Liver (tissue), 9 donors: ENCODE data around the gene TARBP1. TPM values are rescaled to one million over a fixed set of nuclear protein-coding genes. Genes with fewer than 3 reads are reported as not detected.

Experiments used
- DNase-seq: peaks from one replicate; pipeline ENCODE4 v3.0.0-alpha.2; 2017; ENCODE audit warnings: low spot score
- H3K27ac ChIP-seq, 2 donors: one replicate each; pipeline ENCODE4 v1.7.0; 2013; ENCODE audit warnings: inconsistent platforms in 2 of 2, low read length in 2 of 2, control low read depth in 1 of 2, low read depth in 1 of 2, mild to moderate bottlenecking in 1 of 2
- H3K27me3 ChIP-seq, 4 donors: one replicate each; pipeline versions ENCODE4 v1.6.1 to v1.7.0; 2013; ENCODE audit warnings: low read length in 3 of 4, inconsistent platforms in 1 of 4, mild to moderate bottlenecking in 1 of 4, moderate library complexity in 1 of 4; ENCODE audit not compliant: control insufficient read depth in 4 of 4, insufficient read depth in 4 of 4
- H3K36me3 ChIP-seq, 4 donors: one replicate each; pipeline versions ENCODE4 v1.6.1 to v1.7.0; 2013; ENCODE audit warnings: low read length in 3 of 4, mild to moderate bottlenecking in 3 of 4, low read depth in 1 of 4, moderate library complexity in 1 of 4; ENCODE audit not compliant: control insufficient read depth in 4 of 4, insufficient read depth in 3 of 4
- H3K4me1 ChIP-seq, 4 donors: one replicate each; pipeline versions ENCODE4 v1.6.1 to v1.7.0; 2013; ENCODE audit warnings: low read length in 3 of 4, mild to moderate bottlenecking in 3 of 4, moderate library complexity in 1 of 4; ENCODE audit not compliant: control insufficient read depth in 4 of 4, insufficient read depth in 4 of 4
- H3K4me3 ChIP-seq, 3 donors: one replicate each; pipeline versions ENCODE4 v1.6.1 to v1.7.0; 2013; ENCODE audit warnings: low read length in 3 of 3, control low read depth in 1 of 3, low read depth in 1 of 3, mild to moderate bottlenecking in 1 of 3
- H3K9ac ChIP-seq, 2 donors: one replicate each; pipeline ENCODE4 v1.7.0; 2013; ENCODE audit warnings: low read length in 2 of 2, mild to moderate bottlenecking in 2 of 2, moderate library complexity in 2 of 2, control low read depth in 1 of 2, low read depth in 1 of 2
- H3K9me3 ChIP-seq, 4 donors: one replicate each; pipeline versions ENCODE4 v1.6.1 to v1.7.0; 2013; ENCODE audit warnings: low read length in 3 of 4; ENCODE audit not compliant: control insufficient read depth in 4 of 4
- EGR1 ChIP-seq, 2 donors: IDR thresholded peaks; 2 replicates each; pipeline ENCODE4 v1.6.1; 2016 to 2018; ENCODE audit warnings: antibody characterized with exemption in 2 of 2, low read depth in 2 of 2
- FOXA1 ChIP-seq: IDR thresholded peaks from 2 replicates; pipeline ENCODE4 v1.6.1; 2016; ENCODE audit warnings: antibody characterized with exemption
- FOXA2 ChIP-seq: IDR thresholded peaks from 2 replicates; pipeline ENCODE4 v1.6.1; 2016; ENCODE audit warnings: antibody characterized with exemption
- GABPA ChIP-seq, 2 donors: IDR thresholded peaks in 1 of 2; conservative IDR thresholded peaks in 1 of 2; 2 replicates each; pipeline ENCODE4 v1.6.1; 2016; ENCODE audit warnings: antibody characterized with exemption in 2 of 2, mild to moderate bottlenecking in 1 of 2, moderate library complexity in 1 of 2
- HNF4A ChIP-seq, 2 donors: conservative IDR thresholded peaks; 2 replicates each; pipeline ENCODE4 v1.6.1; 2016; ENCODE audit warnings: antibody characterized with exemption in 2 of 2, mild to moderate bottlenecking in 2 of 2
- HNF4G ChIP-seq: IDR thresholded peaks from 2 replicates; pipeline ENCODE4 v1.6.1; 2016; ENCODE audit warnings: antibody characterized with exemption
- JUND ChIP-seq, 2 donors: IDR thresholded peaks; 2 replicates each; pipeline ENCODE4 v1.6.1; 2016; ENCODE audit warnings: antibody characterized with exemption in 2 of 2
- NR2F2 ChIP-seq: IDR thresholded peaks from 2 replicates; pipeline ENCODE4 v1.6.1; 2016; ENCODE audit warnings: antibody characterized with exemption
- RAD21 ChIP-seq, 2 donors: IDR thresholded peaks; 2 replicates each; pipeline ENCODE4 v1.6.1; 2016; ENCODE audit warnings: antibody characterized with exemption in 2 of 2, mild to moderate bottlenecking in 2 of 2
- RXRA ChIP-seq, 2 donors: IDR thresholded peaks; 2 replicates each; pipeline ENCODE4 v1.6.1; 2017 to 2018; ENCODE audit warnings: antibody characterized with exemption in 2 of 2, mild to moderate bottlenecking in 1 of 2
- SP1 ChIP-seq: IDR thresholded peaks from 2 replicates; pipeline ENCODE4 v1.6.1; 2018; ENCODE audit warnings: antibody characterized with exemption, mild to moderate bottlenecking
- TAF1 ChIP-seq: conservative IDR thresholded peaks from 2 replicates; pipeline ENCODE4 v1.6.1; 2016; ENCODE audit warnings: antibody characterized with exemption, mild to moderate bottlenecking
- YY1 ChIP-seq: IDR thresholded peaks from 2 replicates; pipeline ENCODE4 v1.6.1; 2016; ENCODE audit warnings: antibody characterized with exemption, mild to moderate bottlenecking
- WGBS: extraction: QIAGEN DNeasy Blood & Tissue Kit; methylation state at CpG from one replicate; pipeline ENCODE4 v1.1.7; 2013; 5-methylcytosine and 5-hydroxymethylcytosine counted together
- polyA plus RNA-seq, 2 donors: library from polyadenylated mRNA; stranded (reverse) in 1 of 2; unstranded in 1 of 2; fragments of 200-250 nt in 1 of 2; fragments of >200 nt in 1 of 2; fragmentation: Nextera tagmentation in 1 of 2; extraction: Ambion mirVana in 1 of 2; gene quantifications; one replicate each; pipeline versions ENCODE4 v1.2.1 to v1.2.3, GENCODE V29; 2013 to 2015
- total RNA-seq, 2 donors: library from RNA; depleted of rRNA; stranded (reverse); fragments of >200 nt; gene quantifications; one replicate each; pipeline ENCODE4 v1.2.3, GENCODE V29; 2014
- TF ChIP-seq, protein P1 (sequence below): IDR thresholded peaks from 2 replicates; pipeline ENCODE4 v1.6.1; 2016; ENCODE audit warnings: antibody characterized with exemption
- TF ChIP-seq, protein P2 (sequence below): fragments of 150-350 bp; IDR thresholded peaks from 2 replicates; pipeline ENCODE4 v1.5.1; 2017; ENCODE audit warnings: improper control_type of control experiment, low read depth, low read length; ENCODE audit not compliant: missing input control
- TF ChIP-seq, protein P3 (sequence below): IDR thresholded peaks from 2 replicates; pipeline ENCODE4 v1.6.1; 2016; ENCODE audit warnings: antibody characterized with exemption
- TF ChIP-seq, protein P4 (sequence below): IDR thresholded peaks from 2 replicates; pipeline ENCODE4 v1.6.1; 2016; ENCODE audit warnings: antibody characterized with exemption, mild to moderate bottlenecking
- TF ChIP-seq, protein P5 (sequence below): IDR thresholded peaks from 2 replicates; pipeline ENCODE4 v1.6.1; 2016; ENCODE audit warnings: antibody characterized with exemption
- donor health status: healthy.
- donor health status: healthy.
- donor health status: healthy.
- donor health status: healthy.
- donor health status: healthy.

The TARBP1 gene
- total and polyA plus RNA-seq, 4 donors, result 4.1 to 17.6 (median 9.1) TPM

DNA sequence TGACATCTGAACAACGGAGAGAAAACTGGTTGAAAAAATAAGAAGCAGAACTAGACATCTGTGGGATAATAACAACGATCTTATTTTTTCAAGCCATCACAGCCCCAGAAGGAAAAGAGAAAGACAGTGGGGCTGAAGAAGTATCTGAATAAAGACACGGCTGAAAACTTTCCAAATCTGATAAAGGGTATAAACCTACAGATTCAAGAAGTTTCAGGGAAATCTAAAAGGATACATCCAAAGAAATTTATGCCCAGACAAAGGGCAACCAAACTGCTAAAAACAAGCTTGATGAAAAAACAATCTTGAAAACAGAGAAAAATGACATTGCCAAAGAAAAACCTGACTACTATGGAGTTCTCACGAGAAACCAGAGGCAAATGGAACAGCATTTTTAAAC lies 40.4 kb downstream of the TARBP1 start:
- DNase-seq, result no peak
- Histone ChIP-seq H3K9me3 (no peaks in the 10 kb centered on the region), H3K27ac (no peak overlapping the region), H3K27me3 (no peaks in the 10 kb centered on the region), H3K4me3 (no peak overlapping the region), H3K9ac (no peak overlapping the region), H3K36me3 (peaks cover 0 to 8% (median 3%) of the 10 kb centered on the region in 4 donors), H3K4me1 (no peaks in the 10 kb centered on the region)
- 97% methylated on average over 4 of the region's 4 CpGs for WGBS
- TF ChIP-seq, protein P1, sequence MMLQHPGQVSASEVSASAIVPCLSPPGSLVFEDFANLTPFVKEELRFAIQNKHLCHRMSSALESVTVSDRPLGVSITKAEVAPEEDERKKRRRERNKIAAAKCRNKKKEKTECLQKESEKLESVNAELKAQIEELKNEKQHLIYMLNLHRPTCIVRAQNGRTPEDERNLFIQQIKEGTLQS, result no peak
- TF ChIP-seq NR2F2 (no peak), HNF4A (conservative IDR thresholded peaks at IDR 0.05) (no peak), HNF4G (no peak), EGR1 (IDR thresholded peaks at IDR 0.05; ENCODE audit: low read depth in 2 of 2) (no peak), RAD21 (IDR thresholded peaks at IDR 0.05) (no peak), RXRA (IDR thresholded peaks at IDR 0.05) (no peak), FOXA1 (no peak), FOXA2 (no peak), SP1 (no peak), JUND (IDR thresholded peaks at IDR 0.05) (no peak), YY1 (no peak), TAF1 (no peak), GABPA (IDR thresholded peaks at IDR 0.05 in 1 of 2, conservative IDR thresholded peaks at IDR 0.05 in 1 of 2) (no peak)
- TF ChIP-seq, protein P2, sequence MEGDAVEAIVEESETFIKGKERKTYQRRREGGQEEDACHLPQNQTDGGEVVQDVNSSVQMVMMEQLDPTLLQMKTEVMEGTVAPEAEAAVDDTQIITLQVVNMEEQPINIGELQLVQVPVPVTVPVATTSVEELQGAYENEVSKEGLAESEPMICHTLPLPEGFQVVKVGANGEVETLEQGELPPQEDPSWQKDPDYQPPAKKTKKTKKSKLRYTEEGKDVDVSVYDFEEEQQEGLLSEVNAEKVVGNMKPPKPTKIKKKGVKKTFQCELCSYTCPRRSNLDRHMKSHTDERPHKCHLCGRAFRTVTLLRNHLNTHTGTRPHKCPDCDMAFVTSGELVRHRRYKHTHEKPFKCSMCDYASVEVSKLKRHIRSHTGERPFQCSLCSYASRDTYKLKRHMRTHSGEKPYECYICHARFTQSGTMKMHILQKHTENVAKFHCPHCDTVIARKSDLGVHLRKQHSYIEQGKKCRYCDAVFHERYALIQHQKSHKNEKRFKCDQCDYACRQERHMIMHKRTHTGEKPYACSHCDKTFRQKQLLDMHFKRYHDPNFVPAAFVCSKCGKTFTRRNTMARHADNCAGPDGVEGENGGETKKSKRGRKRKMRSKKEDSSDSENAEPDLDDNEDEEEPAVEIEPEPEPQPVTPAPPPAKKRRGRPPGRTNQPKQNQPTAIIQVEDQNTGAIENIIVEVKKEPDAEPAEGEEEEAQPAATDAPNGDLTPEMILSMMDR, result no peak
- TF ChIP-seq, protein P3, sequence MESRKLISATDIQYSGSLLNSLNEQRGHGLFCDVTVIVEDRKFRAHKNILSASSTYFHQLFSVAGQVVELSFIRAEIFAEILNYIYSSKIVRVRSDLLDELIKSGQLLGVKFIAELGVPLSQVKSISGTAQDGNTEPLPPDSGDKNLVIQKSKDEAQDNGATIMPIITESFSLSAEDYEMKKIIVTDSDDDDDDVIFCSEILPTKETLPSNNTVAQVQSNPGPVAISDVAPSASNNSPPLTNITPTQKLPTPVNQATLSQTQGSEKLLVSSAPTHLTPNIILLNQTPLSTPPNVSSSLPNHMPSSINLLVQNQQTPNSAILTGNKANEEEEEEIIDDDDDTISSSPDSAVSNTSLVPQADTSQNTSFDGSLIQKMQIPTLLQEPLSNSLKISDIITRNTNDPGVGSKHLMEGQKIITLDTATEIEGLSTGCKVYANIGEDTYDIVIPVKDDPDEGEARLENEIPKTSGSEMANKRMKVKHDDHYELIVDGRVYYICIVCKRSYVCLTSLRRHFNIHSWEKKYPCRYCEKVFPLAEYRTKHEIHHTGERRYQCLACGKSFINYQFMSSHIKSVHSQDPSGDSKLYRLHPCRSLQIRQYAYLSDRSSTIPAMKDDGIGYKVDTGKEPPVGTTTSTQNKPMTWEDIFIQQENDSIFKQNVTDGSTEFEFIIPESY, result no peak
- TF ChIP-seq, protein P4, sequence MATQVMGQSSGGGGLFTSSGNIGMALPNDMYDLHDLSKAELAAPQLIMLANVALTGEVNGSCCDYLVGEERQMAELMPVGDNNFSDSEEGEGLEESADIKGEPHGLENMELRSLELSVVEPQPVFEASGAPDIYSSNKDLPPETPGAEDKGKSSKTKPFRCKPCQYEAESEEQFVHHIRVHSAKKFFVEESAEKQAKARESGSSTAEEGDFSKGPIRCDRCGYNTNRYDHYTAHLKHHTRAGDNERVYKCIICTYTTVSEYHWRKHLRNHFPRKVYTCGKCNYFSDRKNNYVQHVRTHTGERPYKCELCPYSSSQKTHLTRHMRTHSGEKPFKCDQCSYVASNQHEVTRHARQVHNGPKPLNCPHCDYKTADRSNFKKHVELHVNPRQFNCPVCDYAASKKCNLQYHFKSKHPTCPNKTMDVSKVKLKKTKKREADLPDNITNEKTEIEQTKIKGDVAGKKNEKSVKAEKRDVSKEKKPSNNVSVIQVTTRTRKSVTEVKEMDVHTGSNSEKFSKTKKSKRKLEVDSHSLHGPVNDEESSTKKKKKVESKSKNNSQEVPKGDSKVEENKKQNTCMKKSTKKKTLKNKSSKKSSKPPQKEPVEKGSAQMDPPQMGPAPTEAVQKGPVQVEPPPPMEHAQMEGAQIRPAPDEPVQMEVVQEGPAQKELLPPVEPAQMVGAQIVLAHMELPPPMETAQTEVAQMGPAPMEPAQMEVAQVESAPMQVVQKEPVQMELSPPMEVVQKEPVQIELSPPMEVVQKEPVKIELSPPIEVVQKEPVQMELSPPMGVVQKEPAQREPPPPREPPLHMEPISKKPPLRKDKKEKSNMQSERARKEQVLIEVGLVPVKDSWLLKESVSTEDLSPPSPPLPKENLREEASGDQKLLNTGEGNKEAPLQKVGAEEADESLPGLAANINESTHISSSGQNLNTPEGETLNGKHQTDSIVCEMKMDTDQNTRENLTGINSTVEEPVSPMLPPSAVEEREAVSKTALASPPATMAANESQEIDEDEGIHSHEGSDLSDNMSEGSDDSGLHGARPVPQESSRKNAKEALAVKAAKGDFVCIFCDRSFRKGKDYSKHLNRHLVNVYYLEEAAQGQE, result no peak
- TF ChIP-seq, protein P5, sequence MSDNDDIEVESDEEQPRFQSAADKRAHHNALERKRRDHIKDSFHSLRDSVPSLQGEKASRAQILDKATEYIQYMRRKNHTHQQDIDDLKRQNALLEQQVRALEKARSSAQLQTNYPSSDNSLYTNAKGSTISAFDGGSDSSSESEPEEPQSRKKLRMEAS, result no peak
